DOHH2 (cell line): Measurements from ENCODE around the gene TTLL10.

ENCODE experiments used
- CTCF ChIP-seq: fragments of 200-600 bp; sonication (generic); IDR thresholded peaks from one replicate; pipeline ENCODE4 v1.5.1; 2014; ENCODE audit warnings: antibody characterized with exemption, mild to moderate bottlenecking, low read depth, low read length; ENCODE audit not compliant: poor library complexity, severe bottlenecking
- EZH2phosphoT487 ChIP-seq: fragments of 200-600 bp; sonication (generic); IDR thresholded peaks from 2 replicates; pipeline ENCODE4 v1.6.1; 2017; ENCODE audit warnings: borderline replicate concordance, mild to moderate bottlenecking, antibody characterized with exemption, low read length, moderate library complexity, mixed read lengths

DNA sequence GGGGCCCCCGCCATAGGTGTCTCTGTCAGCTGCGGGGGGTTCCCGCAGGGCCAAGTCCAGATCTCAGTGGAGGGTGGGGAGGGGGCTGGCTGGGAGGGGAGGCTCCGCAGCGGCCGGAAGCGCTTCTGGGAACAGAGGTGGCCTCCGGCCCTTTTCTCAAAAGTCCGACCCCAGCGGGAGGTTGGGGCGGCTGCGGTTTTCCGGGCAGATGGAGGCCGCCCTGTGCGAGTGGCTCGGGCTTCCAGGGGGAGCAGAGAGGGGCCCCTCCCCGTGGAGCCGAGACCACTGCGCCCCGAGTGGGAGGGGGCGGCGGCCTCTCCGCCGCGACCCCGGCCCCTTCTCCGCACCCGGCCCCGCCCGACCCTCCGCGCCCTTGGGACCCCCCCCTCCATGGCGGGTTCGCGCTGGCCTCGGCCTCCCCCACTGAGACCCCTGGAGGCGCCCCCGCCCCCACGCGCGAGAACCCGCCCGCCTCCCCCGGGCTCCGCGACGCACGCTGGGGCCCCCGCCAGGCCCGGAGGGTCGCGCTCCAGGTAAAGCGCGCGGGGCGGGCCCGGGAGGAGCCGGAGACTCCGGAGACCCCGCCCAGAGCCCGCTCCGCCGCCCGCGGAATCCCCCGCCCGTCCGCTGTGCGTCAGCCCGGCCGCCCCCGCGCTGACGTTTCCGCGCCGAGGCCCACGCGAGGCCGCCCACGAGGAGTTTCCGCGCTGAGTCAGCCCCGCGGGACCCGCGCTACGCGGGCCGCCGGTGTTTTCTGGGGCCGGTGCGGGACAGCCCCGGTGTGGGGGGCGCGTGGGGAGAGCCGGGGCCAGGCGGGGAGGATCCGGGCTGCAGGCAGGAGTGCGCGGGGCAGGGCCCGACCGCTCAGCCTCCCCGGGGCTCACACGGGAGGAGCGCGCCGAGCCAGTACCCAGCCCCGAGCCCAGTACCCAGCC, 27.5 kb downstream of the TTLL10 start:
- TF ChIP-seq CTCF (no peak), EZH2phosphoT487 (no peak)
